HEK293 (cell line): ENCODE results near the gene NAT14.

Source experiments
- CTCF ChIA-PET: fragments of 350-600 bp; formaldehyde crosslinking; extraction: SDS; loops from one replicate; lab custom pipeline; 2021; ENCODE audit warnings: antibody characterized with exemption; lab: Yijun Ruan, JAX
- POLR2A ChIA-PET: fragments of 300-600 bp; formaldehyde crosslinking; extraction: SDS; loops from one replicate; lab custom pipeline; 2020; ENCODE audit warnings: antibody characterized with exemption, inconsistent platforms; lab: Yijun Ruan, JAX
- H3K27ac ChIP-seq: fragments of 200-500 bp; sonication (Bioruptor generic); 2 replicates; pipeline ENCODE4 v1.5.1; 2014; ENCODE audit warnings: low read depth, low read length, control low read depth, inconsistent platforms; ENCODE audit errors: extremely low read depth
- H3K36me3 ChIP-seq, 2 experiments: fragments of 200-500 bp in 1 of 2; sonication (Bioruptor generic) in 1 of 2; 1 replicate in 1 of 2; 2 replicates in 1 of 2; pipeline ENCODE4 v1.5.1; 2014 to 2017; ENCODE audit warnings: inconsistent platforms in 2 of 2, low read length in 2 of 2; ENCODE audit not compliant: control insufficient read depth in 2 of 2, insufficient read depth in 1 of 2
- H3K4me1 ChIP-seq: fragments of 200-500 bp; sonication (Bioruptor generic); 2 replicates; pipeline ENCODE4 v1.5.1; 2014; ENCODE audit warnings: mild to moderate bottlenecking, low read length, inconsistent platforms; ENCODE audit not compliant: control insufficient read depth, insufficient read depth
- H3K4me3 ChIP-seq: 2 replicates; pipeline ENCODE4 v1.5.1; 2011; ENCODE audit warnings: low read depth, mild to moderate bottlenecking, control low read depth, low read length, moderate library complexity
- H3K9me3 ChIP-seq: fragments of 200-500 bp; sonication (Bioruptor generic); 2 replicates; pipeline ENCODE4 v1.5.1; 2014; ENCODE audit warnings: low read depth, low read length, inconsistent platforms; ENCODE audit not compliant: control insufficient read depth, insufficient read depth
- BCL11A ChIP-seq: fragments of 450-650 bp; formaldehyde crosslinking; IDR thresholded peaks from 2 replicates; pipeline ENCODE4 v1.5.1; 2016; ENCODE audit warnings: low read depth, missing biosample characterization, missing genetic modification characterization
- BCL11B ChIP-seq: fragments of 450-650 bp; formaldehyde crosslinking; IDR thresholded peaks from 2 replicates; pipeline ENCODE4 v1.5.1; 2016; ENCODE audit warnings: low read depth, missing biosample characterization, missing genetic modification characterization
- EGR2 ChIP-seq: fragments of 450-650 bp; formaldehyde crosslinking; IDR thresholded peaks from 2 replicates; pipeline ENCODE4 v1.5.1; 2016; ENCODE audit warnings: low read depth, missing biosample characterization, missing genetic modification characterization
- KLF1 ChIP-seq: fragments of 450-650 bp; formaldehyde crosslinking; IDR thresholded peaks from 2 replicates; pipeline ENCODE4 v1.5.1; 2016; ENCODE audit warnings: missing biosample characterization, missing genetic modification characterization
- OSR2 ChIP-seq: fragments of 450-650 bp; formaldehyde crosslinking; IDR thresholded peaks from 2 replicates; pipeline ENCODE4 v1.5.1; 2016; ENCODE audit warnings: missing biosample characterization, missing genetic modification characterization
- SCRT1 ChIP-seq: fragments of 450-650 bp; formaldehyde crosslinking; IDR thresholded peaks from 2 replicates; pipeline ENCODE4 v1.5.1; 2016; ENCODE audit warnings: missing biosample characterization, missing genetic modification characterization, borderline replicate concordance
- SCRT2 ChIP-seq: fragments of 450-650 bp; formaldehyde crosslinking; IDR thresholded peaks from 2 replicates; pipeline ENCODE4 v1.5.1; 2016; ENCODE audit warnings: missing biosample characterization, missing genetic modification characterization
- SP2 ChIP-seq: fragments of 450-650 bp; formaldehyde crosslinking; IDR thresholded peaks from 2 replicates; pipeline ENCODE4 v1.5.1; 2016; ENCODE audit warnings: missing biosample characterization, missing genetic modification characterization
- ZNF114 ChIP-seq: fragments of 450-650 bp; formaldehyde crosslinking; IDR thresholded peaks from 2 replicates; pipeline ENCODE4 v1.5.0; 2017; ENCODE audit warnings: missing biosample characterization, missing genetic modification characterization
- ZNF426 ChIP-seq: fragments of 450-650 bp; formaldehyde crosslinking; IDR thresholded peaks from 2 replicates; pipeline ENCODE4 v1.5.1; 2017; ENCODE audit warnings: missing biosample characterization, missing genetic modification characterization, mild to moderate bottlenecking, inconsistent platforms, moderate library complexity
- ZNF510 ChIP-seq: fragments of 450-650 bp; formaldehyde crosslinking; IDR thresholded peaks from 2 replicates; pipeline ENCODE4 v1.5.1; 2018; ENCODE audit warnings: mild to moderate bottlenecking, missing genetic modification characterization, missing biosample characterization; ENCODE audit not compliant: insufficient replicate concordance
- ZNF530 ChIP-seq: fragments of 450-650 bp; formaldehyde crosslinking; IDR thresholded peaks from 2 replicates; pipeline ENCODE4 v1.5.1; 2016; ENCODE audit warnings: low read depth, missing biosample characterization, missing genetic modification characterization
- ZNF561 ChIP-seq: fragments of 450-650 bp; IDR thresholded peaks from 2 replicates; pipeline ENCODE4 v1.5.1; 2018; ENCODE audit warnings: missing biosample characterization, missing genetic modification characterization, borderline replicate concordance
- ZNF600 ChIP-seq: fragments of 450-650 bp; formaldehyde crosslinking; IDR thresholded peaks from 2 replicates; pipeline ENCODE4 v1.5.1; 2016; ENCODE audit warnings: missing biosample characterization, missing genetic modification characterization
- ZNF704 ChIP-seq: fragments of 450-650 bp; formaldehyde crosslinking; IDR thresholded peaks from 2 replicates; pipeline ENCODE4 v1.5.1; 2016; ENCODE audit warnings: missing biosample characterization, missing genetic modification characterization
- TF ChIP-seq, protein P1 (sequence below): fragments of 450-650 bp; formaldehyde crosslinking; IDR thresholded peaks from 2 replicates; pipeline ENCODE4 v1.5.1; 2016; ENCODE audit warnings: missing biosample characterization, missing genetic modification characterization
- TF ChIP-seq, protein P2 (sequence below): fragments of 450-650 bp; formaldehyde crosslinking; IDR thresholded peaks from 2 replicates; pipeline ENCODE4 v1.5.1; 2016; ENCODE audit warnings: missing biosample characterization, missing genetic modification characterization, low read depth

The NAT14 gene

DNA sequence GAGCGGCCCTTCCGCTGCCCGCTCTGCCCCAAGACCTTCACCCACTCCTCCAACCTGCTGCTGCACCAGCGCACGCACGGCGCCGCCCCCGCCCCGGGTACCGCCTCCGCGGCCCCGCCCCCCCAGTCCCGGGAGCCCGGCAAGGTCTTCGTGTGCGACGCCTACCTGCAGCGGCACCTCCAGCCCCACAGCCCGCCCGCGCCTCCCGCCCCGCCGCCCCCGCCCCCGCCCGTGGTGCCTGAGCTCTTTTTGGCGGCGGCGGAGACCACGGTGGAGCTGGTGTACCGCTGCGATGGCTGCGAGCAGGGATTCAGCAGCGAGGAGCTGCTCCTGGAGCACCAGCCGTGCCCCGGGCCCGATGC, 3.2 kb upstream of the NAT14 start:
- ChIA-PET CTCF (interaction anchor here (1.0 kb wide), 1 partner anchor 22 kb away, joined by 3 read pairs; no protein-coding TSS in a partner anchor), POLR2A (interaction anchor here (0.5 kb wide), 1 partner anchor 118 kb away, joined by 4 read pairs; the partner anchor contains the start of gene ZNF524)
- H3K9me3 ChIP-seq: no peaks in the 10 kb centered on the region
- no peak overlapping the region for H3K4me3 ChIP-seq
- H3K36me3 ChIP-seq: peaks cover 0 to 9% of the 10 kb centered on the region in 2 experiments; a peak in 1 of 3 replicates
- H3K27ac ChIP-seq: no peak overlapping the region
- peaks cover 21% of the 10 kb centered on the region for H3K4me1 ChIP-seq
- no peak for TF ChIP-seq ZNF114 (tag by site-specific recombination)
- TF ChIP-seq, protein P1, sequence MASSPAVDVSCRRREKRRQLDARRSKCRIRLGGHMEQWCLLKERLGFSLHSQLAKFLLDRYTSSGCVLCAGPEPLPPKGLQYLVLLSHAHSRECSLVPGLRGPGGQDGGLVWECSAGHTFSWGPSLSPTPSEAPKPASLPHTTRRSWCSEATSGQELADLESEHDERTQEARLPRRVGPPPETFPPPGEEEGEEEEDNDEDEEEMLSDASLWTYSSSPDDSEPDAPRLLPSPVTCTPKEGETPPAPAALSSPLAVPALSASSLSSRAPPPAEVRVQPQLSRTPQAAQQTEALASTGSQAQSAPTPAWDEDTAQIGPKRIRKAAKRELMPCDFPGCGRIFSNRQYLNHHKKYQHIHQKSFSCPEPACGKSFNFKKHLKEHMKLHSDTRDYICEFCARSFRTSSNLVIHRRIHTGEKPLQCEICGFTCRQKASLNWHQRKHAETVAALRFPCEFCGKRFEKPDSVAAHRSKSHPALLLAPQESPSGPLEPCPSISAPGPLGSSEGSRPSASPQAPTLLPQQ: no peak
- TF ChIP-seq BCL11A: no peak
- no peak for TF ChIP-seq OSR2 (tag by site-specific recombination)
- TF ChIP-seq BCL11B (tag by site-specific recombination): no peak
- no peak for TF ChIP-seq EGR2
- TF ChIP-seq ZNF510 (tag by site-specific recombination): no peak

DNA sequence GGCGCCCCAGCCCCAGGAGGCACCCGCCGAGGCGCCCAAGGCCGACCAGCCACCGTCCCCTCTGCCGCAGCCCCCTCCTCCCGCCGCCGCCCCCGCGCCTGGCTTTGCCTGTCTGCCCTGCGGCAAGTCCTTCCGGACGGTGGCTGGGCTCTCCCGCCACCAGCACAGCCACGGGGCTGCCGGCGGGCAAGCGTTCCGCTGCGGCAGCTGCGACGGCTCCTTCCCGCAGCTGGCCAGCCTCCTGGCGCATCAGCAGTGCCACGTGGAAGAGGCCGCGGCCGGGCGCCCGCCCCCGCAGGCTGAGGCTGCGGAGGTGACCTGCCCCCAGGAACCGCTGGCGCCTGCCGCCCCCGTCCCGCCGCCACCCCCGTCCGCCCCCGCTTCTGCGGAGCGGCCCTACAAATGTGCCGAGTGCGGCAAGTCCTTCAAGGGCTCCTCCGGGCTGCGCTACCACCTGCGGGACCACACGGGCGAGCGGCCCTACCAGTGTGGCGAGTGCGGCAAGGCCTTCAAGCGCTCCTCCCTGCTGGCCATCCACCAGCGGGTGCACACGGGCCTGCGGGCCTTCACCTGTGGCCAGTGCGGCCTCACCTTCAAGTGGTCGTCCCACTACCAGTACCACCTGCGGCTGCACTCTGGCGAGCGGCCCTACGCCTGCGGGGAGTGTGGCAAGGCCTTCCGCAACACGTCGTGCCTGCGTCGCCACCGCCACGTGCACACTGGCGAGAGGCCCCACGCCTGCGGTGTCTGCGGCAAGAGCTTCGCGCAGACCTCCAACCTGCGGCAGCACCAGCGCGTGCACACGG, 2.6 kb upstream of the NAT14 start:
- POLR2A ChIA-PET: interaction anchor here (0.5 kb wide), 1 partner anchor 118 kb away, joined by 4 read pairs; the partner anchor contains the start of gene ZNF524
- peaks cover 0 to 9% of the 10 kb centered on the region in 2 experiments; a peak in 1 of 3 replicates for H3K36me3 ChIP-seq
- no peak overlapping the region for H3K4me3 ChIP-seq
- H3K9me3 ChIP-seq: no peaks in the 10 kb centered on the region
- H3K27ac ChIP-seq: no peak overlapping the region
- peak; percentile 61; the same call in 1 of the 2 replicates for TF ChIP-seq SCRT2
- TF ChIP-seq, protein P2, sequence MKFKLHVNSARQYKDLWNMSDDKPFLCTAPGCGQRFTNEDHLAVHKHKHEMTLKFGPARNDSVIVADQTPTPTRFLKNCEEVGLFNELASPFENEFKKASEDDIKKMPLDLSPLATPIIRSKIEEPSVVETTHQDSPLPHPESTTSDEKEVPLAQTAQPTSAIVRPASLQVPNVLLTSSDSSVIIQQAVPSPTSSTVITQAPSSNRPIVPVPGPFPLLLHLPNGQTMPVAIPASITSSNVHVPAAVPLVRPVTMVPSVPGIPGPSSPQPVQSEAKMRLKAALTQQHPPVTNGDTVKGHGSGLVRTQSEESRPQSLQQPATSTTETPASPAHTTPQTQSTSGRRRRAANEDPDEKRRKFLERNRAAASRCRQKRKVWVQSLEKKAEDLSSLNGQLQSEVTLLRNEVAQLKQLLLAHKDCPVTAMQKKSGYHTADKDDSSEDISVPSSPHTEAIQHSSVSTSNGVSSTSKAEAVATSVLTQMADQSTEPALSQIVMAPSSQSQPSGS (tag by site-specific recombination): no peak
- peak; percentile 67; the same call in 1 of the 2 replicates for TF ChIP-seq SCRT1 (tag by site-specific recombination)
- TF ChIP-seq ZNF530: no peak
- TF ChIP-seq ZNF704 (tag by site-specific recombination): no peak
- CTCF ChIA-PET: interaction anchor here (1.0 kb wide), 1 partner anchor 21 kb away, joined by 3 read pairs; no protein-coding TSS in a partner anchor
- H3K4me1 ChIP-seq: peaks cover 27% of the 10 kb centered on the region

DNA sequence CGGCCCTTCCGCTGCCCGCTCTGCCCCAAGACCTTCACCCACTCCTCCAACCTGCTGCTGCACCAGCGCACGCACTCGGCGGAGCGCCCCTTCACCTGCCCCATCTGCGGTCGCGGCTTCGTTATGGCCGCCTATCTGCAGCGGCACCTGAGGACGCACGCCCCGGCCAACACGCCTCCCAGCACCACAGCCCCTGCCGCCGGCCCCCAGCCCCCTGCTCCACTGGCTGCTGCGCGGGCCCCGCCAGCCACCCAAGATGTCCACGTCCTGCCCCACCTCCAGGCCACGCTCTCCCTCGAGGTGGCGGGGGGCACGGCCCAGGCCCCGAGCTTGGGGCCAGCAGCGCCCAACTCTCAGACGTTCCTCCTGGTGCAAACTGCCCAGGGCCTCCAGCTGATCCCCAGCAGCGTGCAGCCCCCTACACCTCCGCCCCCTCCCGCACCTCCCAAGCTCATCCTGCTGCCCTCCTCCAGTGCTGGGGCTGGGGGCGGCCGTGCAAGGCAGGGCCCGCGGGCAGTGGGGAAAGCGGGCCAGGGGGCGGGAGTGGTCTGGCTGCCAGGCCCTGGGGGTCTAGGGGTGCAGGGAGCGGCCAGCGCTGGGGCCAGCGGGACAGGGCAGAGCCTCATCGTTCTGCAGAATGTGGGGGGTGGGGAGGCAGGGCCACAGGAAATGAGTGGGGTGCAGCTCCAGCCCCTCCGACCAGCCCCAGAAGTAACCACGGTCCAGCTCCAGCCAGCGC, 1.9 kb upstream of the NAT14 start:
- CTCF ChIA-PET: interaction anchor here (0.8 to 2.1 kb wide), 2 partner anchors 15 to 21 kb away, joined by 5 to 16 read pairs; no protein-coding TSS in a partner anchor
- Histone ChIP-seq H3K9me3 (no peaks in the 10 kb centered on the region), H3K27ac (no peak overlapping the region), H3K4me3 (no peak overlapping the region), H3K4me1 (peaks cover 23% of the 10 kb centered on the region)
- POLR2A ChIA-PET: interaction anchor here (1.0 kb wide), 1 partner anchor 21 kb away, joined by 4 read pairs; no protein-coding TSS in a partner anchor
- TF ChIP-seq ZNF561 (no peak), KLF1 (tag by site-specific recombination) (no peak), SP2 (tag by site-specific recombination) (no peak), ZNF600 (tag by site-specific recombination) (peak; percentile 58; the same call in 1 of the 2 replicates), ZNF426 (no peak)
- TF ChIP-seq, all 188 proteins: peak for 1
- peaks cover 0 to 9% of the 10 kb centered on the region in 2 experiments; a peak in 1 of 3 replicates for H3K36me3 ChIP-seq
